ENCODE measurements around the gene SF1. TPM values are rescaled to one million over a fixed set of nuclear protein-coding genes. Genes with fewer than 3 reads are reported as not detected.

The SF1 gene
- total RNA-seq, 2 experiments from 2014 or later, result 247 to 535 TPM

GRCh38 chr11:64757549-64758329 is 20.6 kb downstream of the SF1 start:
- CTCF ChIA-PET (ENCODE audit: unreplicated experiment), result no interaction called here
- TF ChIP-seq EZH2phosphoT487 (IDR thresholded peaks at IDR 0.05; ENCODE audit: borderline replicate concordance, low read depth, low read length), result no peak
- TF ChIP-seq, protein P1, sequence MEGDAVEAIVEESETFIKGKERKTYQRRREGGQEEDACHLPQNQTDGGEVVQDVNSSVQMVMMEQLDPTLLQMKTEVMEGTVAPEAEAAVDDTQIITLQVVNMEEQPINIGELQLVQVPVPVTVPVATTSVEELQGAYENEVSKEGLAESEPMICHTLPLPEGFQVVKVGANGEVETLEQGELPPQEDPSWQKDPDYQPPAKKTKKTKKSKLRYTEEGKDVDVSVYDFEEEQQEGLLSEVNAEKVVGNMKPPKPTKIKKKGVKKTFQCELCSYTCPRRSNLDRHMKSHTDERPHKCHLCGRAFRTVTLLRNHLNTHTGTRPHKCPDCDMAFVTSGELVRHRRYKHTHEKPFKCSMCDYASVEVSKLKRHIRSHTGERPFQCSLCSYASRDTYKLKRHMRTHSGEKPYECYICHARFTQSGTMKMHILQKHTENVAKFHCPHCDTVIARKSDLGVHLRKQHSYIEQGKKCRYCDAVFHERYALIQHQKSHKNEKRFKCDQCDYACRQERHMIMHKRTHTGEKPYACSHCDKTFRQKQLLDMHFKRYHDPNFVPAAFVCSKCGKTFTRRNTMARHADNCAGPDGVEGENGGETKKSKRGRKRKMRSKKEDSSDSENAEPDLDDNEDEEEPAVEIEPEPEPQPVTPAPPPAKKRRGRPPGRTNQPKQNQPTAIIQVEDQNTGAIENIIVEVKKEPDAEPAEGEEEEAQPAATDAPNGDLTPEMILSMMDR (conservative IDR thresholded peaks at IDR 0.05; ENCODE audit: low read length), result no peak
- Histone ChIP-seq H2AFZ (ENCODE audit: low read length) (no peak overlapping the region), H3K4me1 (ENCODE audit: insufficient read depth, low read length, poor library complexity, severe bottlenecking) (peaks cover 21% of the 10 kb centered on the region), H3K27ac (ENCODE audit: low read depth, low read length, poor library complexity, severe bottlenecking) (no peak overlapping the region), H3K9me3 (ENCODE audit: low read length) (no peaks in the 10 kb centered on the region), H3K4me3 (ENCODE audit: low read depth, low read length, poor library complexity, severe bottlenecking) (no peak overlapping the region), H3K79me2 (ENCODE audit: insufficient read depth, low read depth, low read length) (no peaks in the 10 kb centered on the region), H3K36me3 (ENCODE audit: insufficient read depth, low read length) (peaks cover 10% of the 10 kb centered on the region), H3K4me2 (ENCODE audit: low read length) (no peak overlapping the region), H3K9me2 (ENCODE audit: insufficient read depth, low read length) (no peaks in the 10 kb centered on the region), H4K20me1 (ENCODE audit: insufficient read depth, low read length) (no peaks in the 10 kb centered on the region)
- POLR2A ChIA-PET, result no interaction called here
- DNase-seq (ENCODE audit: low spot score), result no peak
- intact Hi-C loops (cut with micrococcal nuclease; ENCODE audit: unreplicated experiment), result no loop called here
- no TSS peak for BruUV-seq (replicated peaks)

- H3K9me3 ChIP-seq (ENCODE audit: low read length), result no peaks in the 10 kb centered on the region
- DNase-seq (ENCODE audit: low spot score), result no peak
- H3K4me2 ChIP-seq (ENCODE audit: low read length), result no peak overlapping the region
- TF ChIP-seq EZH2phosphoT487 (IDR thresholded peaks at IDR 0.05; ENCODE audit: borderline replicate concordance, low read depth, low read length), result no peak
- TF ChIP-seq, protein P1 (conservative IDR thresholded peaks at IDR 0.05; ENCODE audit: low read length), result no peak
- H3K9me2 ChIP-seq (ENCODE audit: insufficient read depth, low read length), result no peaks in the 10 kb centered on the region
- POLR2A ChIA-PET, result no interaction called here
- intact Hi-C loops (cut with micrococcal nuclease; ENCODE audit: unreplicated experiment), result no loop called here
- H3K4me1 ChIP-seq (ENCODE audit: insufficient read depth, low read length, poor library complexity, severe bottlenecking), result peaks cover 9% of the 10 kb centered on the region
- H3K36me3 ChIP-seq (ENCODE audit: insufficient read depth, low read length), result no peaks in the 10 kb centered on the region
- CTCF ChIA-PET (ENCODE audit: unreplicated experiment), result no interaction called here
- H4K20me1 ChIP-seq (ENCODE audit: insufficient read depth, low read length), result no peaks in the 10 kb centered on the region
- no TSS peak for BruUV-seq (replicated peaks)
- H2AFZ ChIP-seq (ENCODE audit: low read length), result no peak overlapping the region
- no peak overlapping the region for H3K27ac ChIP-seq (ENCODE audit: low read depth, low read length, poor library complexity, severe bottlenecking)
- no peaks in the 10 kb centered on the region for H3K79me2 ChIP-seq (ENCODE audit: insufficient read depth, low read depth, low read length)
- H3K4me3 ChIP-seq (ENCODE audit: low read depth, low read length, poor library complexity, severe bottlenecking), result no peak overlapping the region
These were observed 22.5 kb downstream of the SF1 start for GRCh38 chr11:64755681-64756361.
